ENCODE data around the gene ELFN2. TPM values are rescaled to one million over a fixed set of nuclear protein-coding genes. Genes with fewer than 3 reads are reported as not detected.

The ELFN2 gene
- total and polyA plus RNA-seq, 4 donors, result 5.1 to 60.2 (median 34.6) TPM

DNA sequence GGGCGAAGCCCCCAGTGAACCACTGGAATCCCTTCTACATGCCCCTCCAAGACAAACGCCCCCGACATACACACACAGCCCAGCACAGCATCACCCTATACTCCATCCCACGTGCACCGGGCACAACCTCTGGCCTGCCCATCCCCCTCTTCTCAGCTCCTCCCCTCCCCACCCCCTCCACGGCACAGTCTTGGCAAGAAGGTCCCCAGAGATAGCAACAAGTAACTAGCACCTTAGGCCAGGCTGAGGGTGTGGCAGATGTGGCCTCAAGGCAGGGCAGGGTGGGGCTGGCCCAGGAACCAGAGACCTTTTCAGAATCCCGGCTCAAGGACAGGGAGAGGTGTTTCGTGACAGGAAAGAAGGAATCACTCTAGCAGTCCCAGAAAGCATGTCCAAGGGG lies 90.7 kb downstream of the ELFN2 start:
- no peaks in the 10 kb centered on the region for H3K36me3 ChIP-seq (ENCODE audit: control insufficient read depth, insufficient read depth, low read length)
- DNase-seq (ENCODE audit: low read depth in 4 of 6, low spot score in 6 of 6), result no peak
- 81% methylated on average over 7 of the region's 8 CpGs for WGBS (ENCODE audit: insufficient coverage)
- no peak overlapping the region for H3K27ac ChIP-seq (ENCODE audit: low read depth, low read length)
- H3K27me3 ChIP-seq (ENCODE audit: control insufficient read depth, insufficient read depth, low read length), result peaks cover 36% of the 10 kb centered on the region
- H3K4me3 ChIP-seq (ENCODE audit: low read depth, low read length), result no peak overlapping the region
- no peaks in the 10 kb centered on the region for H3K9me3 ChIP-seq (ENCODE audit: control insufficient read depth, insufficient read depth, low read length)
- H3K4me1 ChIP-seq (ENCODE audit: control insufficient read depth, insufficient read depth, low read length), result peaks cover 58% of the 10 kb centered on the region

DNA sequence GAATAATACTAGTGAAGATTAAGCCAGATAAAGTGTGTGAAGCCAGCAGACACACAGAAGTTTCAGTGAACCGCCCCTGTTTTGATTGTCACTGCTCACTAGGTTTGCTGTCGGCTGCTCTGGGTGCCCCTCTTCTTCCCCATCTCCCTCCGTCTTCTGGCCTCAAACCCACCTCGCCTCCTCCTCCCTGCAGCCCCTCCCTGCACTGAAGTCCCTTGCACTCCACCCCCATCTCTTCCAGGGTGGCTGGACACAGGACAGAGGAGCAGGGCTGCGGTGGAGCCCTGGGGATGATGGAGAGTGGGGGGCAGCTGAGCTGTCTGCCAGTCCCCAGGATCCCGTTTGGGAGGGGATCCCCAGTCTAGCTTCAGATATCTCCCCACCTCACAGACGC lies 91.5 kb downstream of the ELFN2 start:
- no peaks in the 10 kb centered on the region for H3K9me3 ChIP-seq (ENCODE audit: control insufficient read depth, insufficient read depth, low read length)
- no peak for DNase-seq (ENCODE audit: low read depth in 4 of 6, low spot score in 6 of 6)
- WGBS (ENCODE audit: insufficient coverage), result 60% methylated on average over 1 of the region's 7 CpGs
- H3K4me1 ChIP-seq (ENCODE audit: control insufficient read depth, insufficient read depth, low read length), result peaks cover 64% of the 10 kb centered on the region
- no peaks in the 10 kb centered on the region for H3K36me3 ChIP-seq (ENCODE audit: control insufficient read depth, insufficient read depth, low read length)
- H3K27ac ChIP-seq (ENCODE audit: low read depth, low read length), result no peak overlapping the region
- H3K27me3 ChIP-seq (ENCODE audit: control insufficient read depth, insufficient read depth, low read length), result peaks cover 42% of the 10 kb centered on the region
- H3K4me3 ChIP-seq (ENCODE audit: low read depth, low read length), result no peak overlapping the region

DNA sequence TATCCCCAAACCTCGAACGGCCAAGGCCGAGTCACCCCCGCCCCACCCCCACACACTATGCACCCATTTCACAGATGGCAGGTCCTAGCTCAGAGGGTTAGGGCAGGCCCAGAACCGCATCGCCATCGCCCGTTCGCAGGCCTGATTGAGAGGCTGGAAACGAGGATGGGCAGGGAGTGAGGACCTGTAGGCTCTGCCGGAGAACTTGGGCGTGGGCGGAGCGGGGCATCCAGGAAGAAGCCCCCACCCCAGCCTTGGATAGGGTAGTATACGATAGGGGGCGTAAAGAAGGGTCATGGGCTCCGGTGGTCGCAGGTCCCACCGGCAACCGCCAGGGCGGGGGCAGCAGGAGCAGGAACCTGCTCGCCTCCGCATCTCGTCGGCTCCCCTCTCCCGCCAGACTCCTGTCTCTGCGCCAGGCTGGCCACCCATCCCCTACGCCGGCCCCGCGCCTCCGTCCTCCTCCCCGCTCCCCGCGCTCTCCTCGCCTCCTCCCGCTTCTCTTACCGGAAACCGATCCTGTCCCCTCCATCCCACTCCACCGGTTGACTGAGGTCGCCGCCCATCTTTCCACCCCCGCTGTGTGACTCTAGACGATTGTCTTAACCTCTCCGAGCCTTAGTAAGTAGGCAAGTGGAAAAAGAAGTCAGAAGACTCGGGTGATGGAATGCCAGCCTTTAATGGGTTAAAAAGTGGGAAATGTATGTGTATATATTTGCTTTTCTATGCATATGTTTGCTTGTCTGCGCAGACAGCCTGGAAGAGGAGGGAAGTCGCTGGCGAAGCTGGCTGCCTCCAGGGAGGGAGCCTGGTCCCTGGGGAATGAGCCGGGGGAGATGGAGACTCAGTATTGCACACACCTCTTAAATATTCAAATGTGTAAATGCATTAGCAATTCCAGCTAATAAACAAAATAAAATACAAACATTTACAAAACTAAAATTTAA lies 92.1 kb downstream of the ELFN2 start:
- Histone ChIP-seq H3K4me3 (ENCODE audit: low read depth, low read length) (no peak overlapping the region), H3K27me3 (ENCODE audit: control insufficient read depth, insufficient read depth, low read length) (peaks cover 42% of the 10 kb centered on the region), H3K9me3 (ENCODE audit: control insufficient read depth, insufficient read depth, low read length) (no peaks in the 10 kb centered on the region), H3K4me1 (ENCODE audit: control insufficient read depth, insufficient read depth, low read length) (peaks cover 64% of the 10 kb centered on the region), H3K36me3 (ENCODE audit: control insufficient read depth, insufficient read depth, low read length) (no peaks in the 10 kb centered on the region), H3K27ac (ENCODE audit: low read depth, low read length) (no peak overlapping the region)
- 3% methylated on average over 34 of the region's 50 CpGs for WGBS (ENCODE audit: insufficient coverage)
- peak in 2 of 6 donors; percentile 44 to 64 for DNase-seq (ENCODE audit: low read depth in 4 of 6, low spot score in 6 of 6)

DNA sequence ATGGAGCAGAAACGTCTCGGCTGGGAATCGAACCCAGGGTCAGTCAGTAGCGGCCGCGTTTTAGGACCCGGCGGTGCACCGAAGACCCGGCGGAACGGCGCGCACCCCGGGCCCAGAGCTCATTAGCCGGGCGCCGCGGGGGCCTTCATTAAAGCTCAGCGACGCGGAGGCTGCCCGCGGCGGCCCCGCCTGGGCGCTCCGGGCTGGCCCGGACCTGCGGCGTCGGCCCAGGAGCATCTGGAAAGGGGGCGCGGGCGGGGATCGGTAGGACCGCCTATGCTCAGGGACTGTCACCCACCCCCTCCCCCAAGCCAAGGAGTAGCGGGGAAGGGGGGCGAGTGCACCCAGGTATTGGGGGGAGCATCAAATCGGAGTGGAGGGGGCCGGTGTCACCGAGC lies 92.8 kb downstream of the ELFN2 start:
- 1% methylated on average over 32 of the region's 42 CpGs for WGBS (ENCODE audit: insufficient coverage)
- H3K27ac ChIP-seq (ENCODE audit: low read depth, low read length), result no peak overlapping the region
- no peaks in the 10 kb centered on the region for H3K9me3 ChIP-seq (ENCODE audit: control insufficient read depth, insufficient read depth, low read length)
- DNase-seq (ENCODE audit: low read depth in 4 of 6, low spot score in 6 of 6), result peak in 1 of 6 donors; percentile 58
- H3K36me3 ChIP-seq (ENCODE audit: control insufficient read depth, insufficient read depth, low read length), result no peaks in the 10 kb centered on the region
- H3K4me3 ChIP-seq (ENCODE audit: low read depth, low read length), result no peak overlapping the region
- peaks cover 64% of the 10 kb centered on the region for H3K4me1 ChIP-seq (ENCODE audit: control insufficient read depth, insufficient read depth, low read length)
- peaks cover 42% of the 10 kb centered on the region for H3K27me3 ChIP-seq (ENCODE audit: control insufficient read depth, insufficient read depth, low read length)

DNA sequence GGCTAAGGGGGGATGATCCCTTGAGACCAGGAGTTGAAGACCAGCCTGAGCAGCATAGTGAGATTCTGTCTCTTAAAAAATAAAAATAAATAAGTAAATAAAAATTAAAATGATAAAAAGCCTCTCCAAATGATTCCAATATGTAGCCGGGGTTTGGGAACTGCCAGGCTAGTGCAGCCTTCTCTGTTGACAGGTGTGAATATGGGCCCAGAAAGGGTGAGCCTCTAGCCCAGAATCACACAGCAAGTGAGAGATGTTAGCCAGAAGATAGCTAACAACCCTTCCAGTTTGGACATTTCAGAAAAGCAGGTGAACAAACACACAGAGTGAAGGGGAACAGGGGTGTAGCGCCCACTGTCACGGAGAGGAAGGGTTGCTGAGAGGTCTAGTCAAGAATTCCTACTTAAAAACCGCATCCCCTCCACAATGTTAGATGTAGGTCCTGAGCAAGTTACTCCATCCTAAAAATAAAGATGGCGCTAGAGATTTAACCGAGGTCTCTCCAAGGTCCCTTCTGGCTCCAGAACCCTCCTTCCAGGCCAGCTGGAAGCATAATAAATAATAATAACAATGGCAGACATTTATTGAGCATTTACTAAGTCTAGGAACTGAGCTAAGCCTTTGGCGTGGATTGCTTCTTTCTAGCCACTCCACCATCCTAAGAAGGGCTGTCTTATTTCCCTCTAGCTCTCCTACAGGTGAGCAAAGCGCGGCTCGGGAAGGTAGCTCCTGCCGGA lies 93.4 kb downstream of the ELFN2 start:
- Histone ChIP-seq H3K4me3 (ENCODE audit: low read depth, low read length) (no peak overlapping the region), H3K9me3 (ENCODE audit: control insufficient read depth, insufficient read depth, low read length) (no peaks in the 10 kb centered on the region), H3K27ac (ENCODE audit: low read depth, low read length) (no peak overlapping the region), H3K27me3 (ENCODE audit: control insufficient read depth, insufficient read depth, low read length) (peaks cover 42% of the 10 kb centered on the region), H3K4me1 (ENCODE audit: control insufficient read depth, insufficient read depth, low read length) (peaks cover 70% of the 10 kb centered on the region), H3K36me3 (ENCODE audit: control insufficient read depth, insufficient read depth, low read length) (no peaks in the 10 kb centered on the region)
- no peak for DNase-seq (ENCODE audit: low read depth in 4 of 6, low spot score in 6 of 6)
- WGBS (ENCODE audit: insufficient coverage), result 6% methylated on average over 5 of the region's 11 CpGs

DNA sequence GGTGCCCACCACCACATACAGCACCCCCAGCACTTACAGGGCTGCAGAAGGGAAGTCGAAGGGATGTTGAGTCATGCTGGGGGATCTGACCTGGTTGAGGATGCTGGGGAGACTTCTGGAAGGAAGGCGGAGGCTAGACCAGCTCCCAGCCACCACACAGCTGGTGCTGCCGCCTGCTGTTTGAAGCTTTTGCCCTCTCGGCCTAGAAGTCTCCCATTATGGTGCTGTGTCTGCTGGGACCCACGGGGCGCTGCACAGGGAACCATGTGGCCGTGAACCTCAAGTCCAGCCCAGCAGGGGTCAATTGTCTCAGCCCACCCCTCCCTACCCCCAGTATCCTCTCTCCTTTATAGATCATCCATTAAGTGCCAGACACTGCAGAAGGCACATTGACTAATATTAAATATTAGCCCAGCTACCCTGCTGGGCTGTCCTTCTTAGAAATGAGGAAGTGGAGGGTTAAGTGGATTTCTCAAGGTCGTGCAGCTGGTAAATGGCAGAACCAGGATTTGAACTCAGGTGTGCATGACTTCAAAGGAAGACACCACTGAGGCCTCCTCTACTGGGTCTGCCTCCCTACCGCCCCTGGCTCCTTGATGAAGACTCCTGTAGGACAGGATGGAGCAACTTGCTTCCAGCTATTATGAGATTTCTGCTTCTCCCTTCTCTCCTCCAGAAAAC lies 95.3 kb downstream of the ELFN2 start:
- Histone ChIP-seq H3K4me3 (ENCODE audit: low read depth, low read length) (no peak overlapping the region), H3K36me3 (ENCODE audit: control insufficient read depth, insufficient read depth, low read length) (no peaks in the 10 kb centered on the region), H3K9me3 (ENCODE audit: control insufficient read depth, insufficient read depth, low read length) (no peaks in the 10 kb centered on the region), H3K4me1 (ENCODE audit: control insufficient read depth, insufficient read depth, low read length) (peaks cover 70% of the 10 kb centered on the region), H3K27ac (ENCODE audit: low read depth, low read length) (no peak overlapping the region), H3K27me3 (ENCODE audit: control insufficient read depth, insufficient read depth, low read length) (peaks cover 42% of the 10 kb centered on the region)
- no peak for DNase-seq (ENCODE audit: low read depth in 4 of 6, low spot score in 6 of 6)
- WGBS (ENCODE audit: insufficient coverage), result 76% methylated on average over 5 of the region's 9 CpGs

DNA sequence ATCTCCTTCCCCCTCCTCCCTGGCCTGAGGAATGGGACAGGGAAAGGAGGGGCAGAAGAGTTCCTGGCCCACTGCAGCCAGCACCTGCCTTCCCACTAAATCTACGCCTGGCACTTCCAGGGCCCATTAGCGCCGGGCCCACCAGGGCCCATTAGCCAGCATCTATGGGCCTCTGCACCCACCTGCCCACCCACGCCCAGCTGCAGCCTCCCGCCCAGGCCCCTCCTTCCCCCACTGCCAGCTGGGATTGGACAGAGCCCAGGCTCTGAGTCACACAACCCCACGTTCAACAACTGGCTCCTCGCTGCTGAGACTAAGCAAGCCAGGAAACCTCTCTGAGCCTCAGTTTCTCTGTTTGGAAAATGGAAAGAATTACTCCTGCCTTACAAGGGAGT lies 96.2 kb downstream of the ELFN2 start:
- peak in 2 of 6 donors; percentile 46 to 60 for DNase-seq (ENCODE audit: low read depth in 4 of 6, low spot score in 6 of 6)
- no peak overlapping the region for H3K4me3 ChIP-seq (ENCODE audit: low read depth, low read length)
- no peaks in the 10 kb centered on the region for H3K9me3 ChIP-seq (ENCODE audit: control insufficient read depth, insufficient read depth, low read length)
- H3K36me3 ChIP-seq (ENCODE audit: control insufficient read depth, insufficient read depth, low read length), result no peaks in the 10 kb centered on the region
- peaks cover 42% of the 10 kb centered on the region for H3K27me3 ChIP-seq (ENCODE audit: control insufficient read depth, insufficient read depth, low read length)
- no peak overlapping the region for H3K27ac ChIP-seq (ENCODE audit: low read depth, low read length)
- H3K4me1 ChIP-seq (ENCODE audit: control insufficient read depth, insufficient read depth, low read length), result peaks cover 68% of the 10 kb centered on the region
- WGBS (ENCODE audit: insufficient coverage), result 46% methylated on average over 5 of the region's 7 CpGs

DNA sequence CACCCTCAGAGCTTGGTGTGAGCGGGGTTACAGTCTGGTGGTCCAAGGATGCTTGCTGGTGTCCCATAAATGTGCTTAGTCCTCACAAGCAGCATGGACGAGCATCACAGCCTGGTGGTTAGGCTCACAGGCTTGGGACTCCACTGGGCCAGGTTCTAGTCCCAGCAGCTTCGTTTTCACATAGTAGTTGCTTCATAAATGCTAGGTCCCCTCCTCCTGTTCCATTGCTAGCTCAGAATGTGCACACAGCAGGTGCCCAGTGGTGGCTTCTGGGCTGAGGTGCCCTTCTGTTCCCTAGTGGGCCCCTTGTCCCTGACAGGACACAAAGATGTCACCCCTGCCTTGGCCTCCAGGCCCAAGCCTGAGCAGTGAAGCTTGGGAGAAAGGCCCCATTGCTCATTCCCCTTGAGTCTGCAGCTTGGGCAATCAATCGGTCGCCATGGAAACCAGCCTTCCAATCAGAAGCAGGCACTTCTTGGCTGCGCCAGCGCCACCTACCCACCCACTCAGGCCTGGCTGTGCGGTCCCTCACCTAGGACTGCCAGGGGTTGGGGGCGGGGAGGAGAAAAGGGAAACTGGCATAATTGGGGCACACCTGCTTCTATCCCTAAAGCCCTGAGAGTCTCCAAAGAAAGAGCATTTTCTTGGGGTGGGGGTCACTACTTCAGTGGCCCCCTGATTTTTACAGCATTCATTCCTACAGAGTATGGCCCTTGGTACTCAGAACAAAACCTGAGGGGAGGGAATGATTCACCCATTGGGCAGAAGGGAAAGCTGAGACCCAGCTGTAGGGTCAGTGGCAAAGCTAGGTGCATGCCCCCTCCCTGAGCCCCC lies 96.9 kb downstream of the ELFN2 start:
- DNase-seq (ENCODE audit: low read depth in 4 of 6, low spot score in 6 of 6), result peak; percentile 64 to 98 (median 84)
- Histone ChIP-seq H3K4me1 (ENCODE audit: control insufficient read depth, insufficient read depth, low read length) (peaks cover 68% of the 10 kb centered on the region), H3K27ac (ENCODE audit: low read depth, low read length) (no peak overlapping the region), H3K4me3 (ENCODE audit: low read depth, low read length) (no peak overlapping the region), H3K9me3 (ENCODE audit: control insufficient read depth, insufficient read depth, low read length) (no peaks in the 10 kb centered on the region), H3K36me3 (ENCODE audit: control insufficient read depth, insufficient read depth, low read length) (no peaks in the 10 kb centered on the region), H3K27me3 (ENCODE audit: control insufficient read depth, insufficient read depth, low read length) (peaks cover 43% of the 10 kb centered on the region)
- WGBS (ENCODE audit: insufficient coverage), result 28% methylated on average over 4 of the region's 9 CpGs

Measured in spinal cord (tissue), 10 donors.